ENCODE results near the gene DLG5.

The DLG5 gene

GRCh38 chr10:77963901-77964300 lies 37.3 kb upstream of the DLG5 start:
- H3K27me3 ChIP-seq (ENCODE audit: low read length): no peaks in the 10 kb centered on the region
- H3K27ac ChIP-seq (ENCODE audit: low read depth, low read length): no peak overlapping the region
- H3K9me2 ChIP-seq (replicated peaks; ENCODE audit: insufficient read depth, low read length): no peaks in the 10 kb centered on the region
- no peaks in the 10 kb centered on the region for H3F3A ChIP-seq (ENCODE audit: insufficient read depth)
- TF ChIP-seq CTCF (IDR thresholded peaks at IDR 0.05; ENCODE audit: insufficient read depth, low read length, poor library complexity, severe bottlenecking) (no peak), EZH2phosphoT487 (conservative IDR thresholded peaks at IDR 0.05; ENCODE audit: low read length) (no peak)
- H2AFZ ChIP-seq (ENCODE audit: low read depth, low read length, severe bottlenecking): no peak overlapping the region
- H3K9me3 ChIP-seq (ENCODE audit: insufficient read depth, low read length): 0 out of 2 replicates have a peak, but pooled peaks cover 8% of the 10 kb centered on the region
- no peak overlapping the region for H3K4me3 ChIP-seq (ENCODE audit: insufficient read depth, low read length, poor library complexity, severe bottlenecking)
- H3K9ac ChIP-seq (ENCODE audit: low read length): no peak overlapping the region
- no peaks in the 10 kb centered on the region for H3K79me2 ChIP-seq (ENCODE audit: insufficient read depth, low read length)
- no peaks in the 10 kb centered on the region for H4K20me1 ChIP-seq (ENCODE audit: low read depth, low read length)
- H3K36me3 ChIP-seq (ENCODE audit: low read length): no peaks in the 10 kb centered on the region
- H3K4me2 ChIP-seq (ENCODE audit: low read depth, low read length, poor library complexity, severe bottlenecking): no peak overlapping the region

GRCh38 chr10:77962350-77963146 lies 36.0 kb upstream of the DLG5 start:
- H3K79me2 ChIP-seq (ENCODE audit: insufficient read depth, low read length): no peaks in the 10 kb centered on the region
- no peaks in the 10 kb centered on the region for H3K27me3 ChIP-seq (ENCODE audit: low read length)
- no peaks in the 10 kb centered on the region for H3K9me2 ChIP-seq (replicated peaks; ENCODE audit: insufficient read depth, low read length)
- H3K4me3 ChIP-seq (ENCODE audit: insufficient read depth, low read length, poor library complexity, severe bottlenecking): no peak overlapping the region
- H3K36me3 ChIP-seq (ENCODE audit: low read length): no peaks in the 10 kb centered on the region
- H3K9ac ChIP-seq (ENCODE audit: low read length): no peak overlapping the region
- H3K4me2 ChIP-seq (ENCODE audit: low read depth, low read length, poor library complexity, severe bottlenecking): no peak overlapping the region
- no peak overlapping the region for H2AFZ ChIP-seq (ENCODE audit: low read depth, low read length, severe bottlenecking)
- H4K20me1 ChIP-seq (ENCODE audit: low read depth, low read length): no peaks in the 10 kb centered on the region
- TF ChIP-seq EZH2phosphoT487 (conservative IDR thresholded peaks at IDR 0.05; ENCODE audit: low read length): no peak
- no peak for TF ChIP-seq CTCF (IDR thresholded peaks at IDR 0.05; ENCODE audit: insufficient read depth, low read length, poor library complexity, severe bottlenecking)
- H3K9me3 ChIP-seq (ENCODE audit: insufficient read depth, low read length): 0 out of 2 replicates have a peak, but pooled peaks cover 8% of the 10 kb centered on the region
- H3F3A ChIP-seq (ENCODE audit: insufficient read depth): no peaks in the 10 kb centered on the region
- no peak overlapping the region for H3K27ac ChIP-seq (ENCODE audit: low read depth, low read length)

- no peaks in the 10 kb centered on the region for H3F3A ChIP-seq (ENCODE audit: insufficient read depth)
- no peak overlapping the region for H3K4me2 ChIP-seq (ENCODE audit: low read depth, low read length, poor library complexity, severe bottlenecking)
- no peaks in the 10 kb centered on the region for H4K20me1 ChIP-seq (ENCODE audit: low read depth, low read length)
- no peak overlapping the region for H2AFZ ChIP-seq (ENCODE audit: low read depth, low read length, severe bottlenecking)
- no peaks in the 10 kb centered on the region for H3K36me3 ChIP-seq (ENCODE audit: low read length)
- H3K9me3 ChIP-seq (ENCODE audit: insufficient read depth, low read length): 0 out of 2 replicates have a peak, but pooled peaks cover 8% of the 10 kb centered on the region
- no peak overlapping the region for H3K9ac ChIP-seq (ENCODE audit: low read length)
- no peaks in the 10 kb centered on the region for H3K79me2 ChIP-seq (ENCODE audit: insufficient read depth, low read length)
- no peaks in the 10 kb centered on the region for H3K27me3 ChIP-seq (ENCODE audit: low read length)
- no peak overlapping the region for H3K27ac ChIP-seq (ENCODE audit: low read depth, low read length)
- no peak overlapping the region for H3K4me3 ChIP-seq (ENCODE audit: insufficient read depth, low read length, poor library complexity, severe bottlenecking)
- no peak for TF ChIP-seq EZH2phosphoT487 (conservative IDR thresholded peaks at IDR 0.05; ENCODE audit: low read length)
- no peaks in the 10 kb centered on the region for H3K9me2 ChIP-seq (replicated peaks; ENCODE audit: insufficient read depth, low read length)
Measured at GRCh38 chr10:77961668-77962067, 35.1 kb upstream of the DLG5 start.

- no peaks in the 10 kb centered on the region for H3F3A ChIP-seq (ENCODE audit: insufficient read depth)
- no peak overlapping the region for H3K27ac ChIP-seq (ENCODE audit: low read depth, low read length)
- H3K27me3 ChIP-seq (ENCODE audit: low read length): no peaks in the 10 kb centered on the region
- H3K4me3 ChIP-seq (ENCODE audit: insufficient read depth, low read length, poor library complexity, severe bottlenecking): no peak overlapping the region
- no peaks in the 10 kb centered on the region for H3K9me2 ChIP-seq (replicated peaks; ENCODE audit: insufficient read depth, low read length)
- H4K20me1 ChIP-seq (ENCODE audit: low read depth, low read length): no peaks in the 10 kb centered on the region
- H3K79me2 ChIP-seq (ENCODE audit: insufficient read depth, low read length): no peaks in the 10 kb centered on the region
- no peaks in the 10 kb centered on the region for H3K36me3 ChIP-seq (ENCODE audit: low read length)
- H3K9me3 ChIP-seq (ENCODE audit: insufficient read depth, low read length): 0 out of 2 replicates have a peak, but pooled peaks cover 8% of the 10 kb centered on the region
- H2AFZ ChIP-seq (ENCODE audit: low read depth, low read length, severe bottlenecking): no peak overlapping the region
- no peak overlapping the region for H3K4me2 ChIP-seq (ENCODE audit: low read depth, low read length, poor library complexity, severe bottlenecking)
- no peak overlapping the region for H3K9ac ChIP-seq (ENCODE audit: low read length)
- TF ChIP-seq CTCF (IDR thresholded peaks at IDR 0.05; ENCODE audit: insufficient read depth, low read length, poor library complexity, severe bottlenecking) (no peak), EZH2phosphoT487 (conservative IDR thresholded peaks at IDR 0.05; ENCODE audit: low read length) (no peak)
Measured at GRCh38 chr10:77960829-77961329, 34.3 kb upstream of the DLG5 start.

All from SU-DHL-6 (cell line).